Activated CD4-positive, alpha-beta T cell treated with anti-CD3 and anti-CD28 coated beads, Interleukin-2, amount 50 U/mL, for 4 hours (primary cell): ENCODE results near the gene SLCO2A1.
"Not testable (repeated sequence)": the region's sequence is repeated elsewhere in the genome, so short reads cannot be mapped to it uniquely, and the experiment has no call there.

Experiments used
- DNase-seq, 2 experiments: peaks; one replicate each; pipeline ENCODE4 v3.0.0-alpha.2; 2020

Gene SLCO2A1

GRCh38 chr3:134029734-134030378, at the start of gene SLCO2A1:
Gene SLCO2A1 (minus strand): TSS chr3:134029925. CDS start chr3:134029802, 123 bp downstream.
- no peak for DNase-seq

GRCh38 chr3:134079111-134079547, 49.4 kb upstream of the SLCO2A1 start:
- DNase-seq, result no peak

GRCh38 chr3:134078169-134078831, 48.6 kb upstream of the SLCO2A1 start:
- no peak for DNase-seq

GRCh38 chr3:134077649-134078161, 48.0 kb upstream of the SLCO2A1 start:
- no peak for DNase-seq

GRCh38 chr3:134076851-134077250, 47.1 kb upstream of the SLCO2A1 start:
- DNase-seq, result no peak

GRCh38 chr3:134075846-134076245, 46.1 kb upstream of the SLCO2A1 start:
- DNase-seq, result no peak

- DNase-seq, result no peak
These were observed 45.8 kb upstream of the SLCO2A1 start for GRCh38 chr3:134075568-134075825.

- no peak for DNase-seq
These were observed 45.3 kb upstream of the SLCO2A1 start for GRCh38 chr3:134074790-134075567.

- DNase-seq, result no peak
These were observed 44.5 kb upstream of the SLCO2A1 start for GRCh38 chr3:134074001-134074789.

GRCh38 chr3:134073583-134073945, 43.8 kb upstream of the SLCO2A1 start:
- DNase-seq, result no peak

- no peak for DNase-seq
These were observed 43.3 kb upstream of the SLCO2A1 start for GRCh38 chr3:134072881-134073582.

- DNase-seq, result not testable (repeated sequence)
These were observed 40.6 kb upstream of the SLCO2A1 start for GRCh38 chr3:134070281-134070680.

GRCh38 chr3:134068429-134068828, 38.7 kb upstream of the SLCO2A1 start:
- no peak for DNase-seq

- DNase-seq, result no peak
These were observed 37.9 kb upstream of the SLCO2A1 start for GRCh38 chr3:134067531-134068161.

GRCh38 chr3:134066651-134067530, 37.2 kb upstream of the SLCO2A1 start:
- no peak for DNase-seq

- DNase-seq, result no peak
These were observed 36.4 kb upstream of the SLCO2A1 start for GRCh38 chr3:134066158-134066541.

- DNase-seq, result no peak
These were observed 35.8 kb upstream of the SLCO2A1 start for GRCh38 chr3:134065252-134066157.

GRCh38 chr3:134064081-134064480, 34.4 kb upstream of the SLCO2A1 start:
- DNase-seq, result no peak

- no peak for DNase-seq
These were observed 31.7 kb upstream of the SLCO2A1 start for GRCh38 chr3:134061401-134061800.
